NK-92 (cell line): ENCODE data around the gene ULK4.
A peak's percentile ranks its signal among the peaks of the same experiment; 100 is the strongest.
"Not testable (repeated sequence)": the region's sequence is repeated elsewhere in the genome, so short reads cannot be mapped to it uniquely, and the experiment has no call there.

ENCODE experiments used
- DNase-seq: peaks from one replicate; lab custom pipeline; 2025; ENCODE audit not compliant: unreplicated experiment; lab: John Stamatoyannopoulos, UW

Gene ULK4

DNA sequence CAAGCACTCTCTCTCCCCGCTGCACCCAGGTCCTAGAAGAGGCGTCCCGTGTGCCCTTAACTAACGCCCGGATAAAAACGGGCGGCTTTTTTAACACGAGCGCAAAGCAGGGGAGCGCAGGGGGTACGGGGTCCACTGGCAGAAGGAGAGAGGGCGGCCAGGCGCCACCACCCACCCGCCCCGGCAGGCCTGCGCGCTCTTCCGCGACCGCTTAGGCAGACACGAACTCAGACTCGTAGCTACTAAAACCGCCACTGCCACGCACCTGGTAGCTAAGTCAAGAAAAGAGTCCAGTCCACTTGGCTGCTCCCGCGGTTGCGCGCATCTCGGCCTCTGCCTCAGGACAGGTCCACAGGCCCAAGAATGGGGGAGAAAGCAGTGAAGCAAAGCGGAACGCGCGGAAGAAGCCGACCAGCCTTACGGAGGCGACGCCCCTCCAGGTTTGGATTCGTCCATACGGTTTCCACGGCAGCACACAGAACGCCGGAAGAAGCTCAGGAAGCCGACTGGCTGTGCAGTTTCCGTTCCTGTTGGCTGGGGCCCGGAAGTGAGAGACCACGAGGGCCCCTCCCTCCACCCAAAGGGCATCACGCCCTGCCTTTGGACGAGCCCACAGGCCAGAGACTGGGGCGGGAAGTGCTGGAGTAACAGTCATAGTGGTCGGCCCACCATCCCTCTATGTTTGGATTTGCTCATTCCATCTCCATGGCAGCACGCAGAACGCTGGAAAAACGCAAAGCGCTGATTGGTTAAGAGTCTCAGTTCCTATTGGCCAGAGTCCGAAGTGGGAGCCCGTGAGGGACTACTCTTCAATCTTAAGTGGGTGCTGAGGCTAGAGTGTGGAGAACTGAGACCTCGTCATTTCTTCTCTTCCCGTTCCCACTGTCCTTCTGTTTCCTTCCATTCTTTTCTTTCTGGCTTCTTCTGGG lies at the start of gene ULK4:
Gene ULK4, minus strand, starts transcription at position 353 of the 929 bp plus-strand sequence. CDS start 7,344 bp downstream, outside the sequence.
- peak; percentile 78 for DNase-seq

DNA sequence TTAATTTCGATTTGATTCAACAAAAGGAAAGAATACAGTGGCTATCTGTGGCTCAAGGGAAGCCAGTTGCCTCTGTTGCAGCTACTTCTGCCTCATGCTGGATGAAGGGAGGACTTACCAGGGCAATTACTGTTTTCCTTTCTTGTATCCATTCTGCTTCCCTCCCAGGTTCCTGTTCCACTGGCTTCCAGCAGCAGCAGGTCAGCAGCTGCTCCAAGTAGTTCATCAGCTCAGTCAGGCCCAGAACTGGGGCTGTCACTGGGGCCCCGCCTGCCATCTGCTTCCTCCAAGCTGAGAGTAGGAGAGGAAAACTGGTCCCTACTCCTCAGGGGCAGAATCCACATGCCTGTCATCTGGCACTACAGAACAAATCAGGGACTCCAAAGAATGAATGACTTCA lies 48.6 kb upstream of the ULK4 start:
- no peak for DNase-seq

DNA sequence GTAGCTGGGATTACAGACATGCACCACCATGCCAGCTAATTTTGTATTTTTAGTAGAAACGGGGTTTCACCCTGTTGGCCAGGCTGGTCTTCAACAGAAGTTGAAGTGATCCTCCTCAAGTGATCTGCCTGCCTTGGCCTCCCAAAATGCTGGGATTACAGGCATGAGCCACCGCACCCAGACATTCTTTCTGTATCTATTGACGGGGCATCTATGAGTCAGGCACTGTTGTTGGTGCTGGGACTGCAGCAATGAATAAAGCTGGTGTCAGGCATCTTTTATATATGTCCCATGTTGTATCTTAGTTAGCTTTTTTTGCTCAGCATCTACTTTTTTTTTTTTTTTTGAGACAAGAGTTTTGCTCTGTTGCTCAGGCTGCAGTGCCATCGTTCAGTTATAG lies 47.6 kb upstream of the ULK4 start:
- DNase-seq, result no peak

DNA sequence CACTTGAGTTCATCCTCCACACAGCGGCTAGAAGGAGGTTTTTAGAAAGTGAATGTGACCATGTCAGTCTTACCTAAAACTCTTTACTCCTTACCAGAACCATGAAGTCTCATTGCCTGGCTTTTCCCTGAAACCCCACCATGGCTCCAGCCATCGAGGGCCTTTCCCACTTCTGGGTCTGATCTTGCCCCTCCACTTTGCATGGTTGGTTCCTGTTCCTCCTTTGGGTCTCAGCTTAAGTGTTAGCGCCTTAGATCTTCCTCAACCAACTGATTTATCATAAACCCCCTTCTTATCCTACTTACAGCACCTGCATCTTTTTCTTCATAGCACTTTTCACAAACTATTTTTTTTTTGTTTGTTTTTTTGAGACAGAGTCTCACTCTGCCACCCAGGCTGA lies 45.9 kb upstream of the ULK4 start:
- no peak for DNase-seq

DNA sequence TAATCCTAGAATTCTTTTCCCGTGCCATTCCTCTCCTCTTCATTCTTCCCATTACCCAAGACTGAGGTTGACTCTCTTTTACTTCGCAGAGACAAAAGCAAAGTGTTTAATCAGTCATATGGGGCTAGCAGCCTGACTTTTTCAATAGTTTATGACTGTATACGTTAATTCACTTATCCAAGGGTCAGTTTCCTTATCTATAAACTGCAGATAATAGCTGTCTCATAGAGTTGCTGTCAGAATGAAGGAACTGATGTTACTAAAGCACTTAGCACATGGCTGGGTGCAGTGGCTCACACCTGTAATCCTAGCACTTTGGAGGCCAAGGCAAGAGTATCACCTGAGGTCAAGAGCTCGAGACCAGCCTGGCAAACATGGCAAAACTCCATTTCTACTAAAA lies 43.5 kb upstream of the ULK4 start:
- DNase-seq, result no peak

DNA sequence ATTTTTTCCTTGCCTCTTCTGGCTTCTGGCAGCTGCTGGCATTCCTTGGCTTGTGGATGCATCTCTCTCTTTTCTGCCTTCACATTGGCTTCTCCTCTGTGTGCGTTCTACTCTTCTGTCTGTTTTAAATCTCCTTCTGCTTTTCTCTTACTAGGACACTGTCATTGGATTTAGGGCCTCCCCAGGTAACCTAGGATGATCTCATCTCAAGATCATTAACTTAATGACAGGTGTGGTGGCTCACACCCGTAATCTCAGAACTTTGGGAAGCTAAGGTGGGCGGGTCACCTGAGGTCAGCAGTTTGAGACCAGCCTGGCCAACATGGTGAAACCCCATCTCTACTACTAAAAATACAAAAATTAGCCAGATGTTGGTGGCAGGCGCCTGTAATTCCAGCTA lies 40.9 kb upstream of the ULK4 start:
- no peak for DNase-seq

DNA sequence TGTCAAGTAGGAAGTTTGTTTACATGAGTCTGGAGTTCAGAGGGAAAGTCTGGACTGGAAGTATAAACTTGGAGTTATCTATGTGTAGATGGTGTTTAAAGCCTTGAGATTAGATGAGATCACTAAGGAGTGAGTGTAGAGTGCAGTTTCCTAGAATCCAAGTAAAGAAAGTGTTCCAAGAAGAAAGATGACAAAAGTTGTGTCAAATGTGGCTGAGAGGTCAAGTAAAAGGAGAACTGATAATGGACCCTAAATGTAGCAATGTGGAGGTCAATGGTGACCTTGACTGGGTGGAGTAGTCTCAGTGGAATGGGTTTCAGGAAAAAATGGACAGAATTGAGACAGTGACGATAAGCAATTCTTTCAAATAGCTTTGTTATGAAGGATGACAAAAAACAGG lies 39.9 kb upstream of the ULK4 start:
- no peak for DNase-seq

GRCh38 chr3:41999909-42000308 lies 38.0 kb upstream of the ULK4 start:
- no peak for DNase-seq

DNA sequence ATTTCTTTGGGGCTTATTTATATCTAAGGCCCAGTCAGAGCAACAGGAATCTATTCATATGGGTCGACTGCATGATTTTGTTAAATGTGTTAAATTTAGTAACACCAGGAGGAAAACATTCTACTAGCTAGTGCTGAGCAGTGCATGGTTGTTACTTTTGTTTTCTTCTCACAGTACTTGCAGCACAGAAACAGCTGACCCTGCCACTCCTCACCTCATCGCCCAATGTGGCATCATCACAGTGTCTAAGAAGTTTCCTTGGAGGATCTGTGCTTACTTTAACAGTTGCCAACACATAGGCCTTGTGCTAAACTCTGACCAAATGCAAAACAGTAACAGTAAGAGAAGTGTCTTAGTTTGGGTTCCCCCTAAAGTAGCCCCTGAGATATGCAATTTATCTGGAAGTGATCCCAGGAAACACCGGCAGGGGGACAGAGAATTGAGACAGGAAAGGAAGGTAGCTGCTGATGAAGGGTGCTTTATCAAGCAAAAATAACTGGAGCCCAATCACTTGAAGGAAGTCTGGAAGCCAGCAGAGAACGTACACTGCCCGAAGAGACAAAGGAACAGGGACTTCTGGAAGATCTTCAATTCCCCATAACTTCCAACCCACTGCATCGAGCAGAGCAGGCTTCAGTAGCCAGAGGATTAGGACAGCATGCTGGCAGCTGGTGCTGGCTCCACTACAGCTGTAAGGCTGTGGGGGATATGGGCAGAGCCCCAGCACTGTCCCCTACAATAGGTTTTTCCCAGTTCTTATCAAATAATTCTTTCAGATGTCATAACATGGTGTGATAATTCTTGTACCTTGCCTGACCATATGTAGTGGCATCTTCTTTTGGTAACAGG lies 36.0 kb upstream of the ULK4 start:
- no peak for DNase-seq

- DNase-seq, result no peak
Measured at GRCh38 chr3:41991437-41991836, 29.5 kb upstream of the ULK4 start.

GRCh38 chr3:41989518-41989917 lies 27.6 kb upstream of the ULK4 start:
- no peak for DNase-seq

GRCh38 chr3:41987627-41988026 lies 25.7 kb upstream of the ULK4 start:
- no peak for DNase-seq

DNA sequence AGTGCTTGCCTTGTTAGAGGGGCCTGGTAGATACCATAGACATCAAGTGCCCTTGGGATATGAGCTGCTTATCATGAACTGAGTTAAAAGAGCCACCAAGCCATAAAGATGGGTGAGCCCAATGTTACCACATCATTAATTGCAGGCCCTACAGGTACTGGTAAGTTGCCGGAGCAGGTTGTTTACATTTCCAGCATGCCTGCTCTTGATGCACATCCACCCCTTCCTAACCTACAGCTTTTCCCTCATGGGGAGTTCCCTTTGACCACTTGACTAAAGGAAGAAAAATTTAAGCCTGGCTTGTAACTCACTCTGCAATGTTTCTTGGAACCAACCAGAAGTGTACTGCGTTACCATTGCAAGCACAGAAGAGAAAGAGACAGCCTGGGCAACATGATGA lies 24.7 kb upstream of the ULK4 start:
- no peak for DNase-seq

- no peak for DNase-seq
Measured at GRCh38 chr3:41985018-41985417, 23.1 kb upstream of the ULK4 start.

DNA sequence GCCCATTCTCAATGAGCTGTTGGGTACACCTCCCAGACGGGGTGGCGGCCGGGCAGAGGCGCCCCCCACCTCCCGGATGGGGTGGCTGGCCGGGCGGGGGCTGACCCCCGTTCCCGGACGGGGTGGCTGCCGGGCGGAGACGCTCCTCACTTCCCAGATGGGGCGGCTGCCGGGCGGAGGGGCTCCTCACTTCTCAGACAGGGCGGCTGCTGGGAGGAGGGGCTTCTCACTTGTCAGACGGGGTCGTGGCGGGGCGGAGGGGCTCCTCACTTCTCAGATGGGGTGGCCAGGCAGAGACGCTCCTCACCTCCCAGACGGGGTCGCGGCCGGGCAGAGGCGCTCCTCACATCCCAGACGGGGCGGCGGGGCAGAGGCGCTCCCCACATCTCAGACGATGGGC lies 21.2 kb upstream of the ULK4 start:
- not testable (repeated sequence) for DNase-seq

DNA sequence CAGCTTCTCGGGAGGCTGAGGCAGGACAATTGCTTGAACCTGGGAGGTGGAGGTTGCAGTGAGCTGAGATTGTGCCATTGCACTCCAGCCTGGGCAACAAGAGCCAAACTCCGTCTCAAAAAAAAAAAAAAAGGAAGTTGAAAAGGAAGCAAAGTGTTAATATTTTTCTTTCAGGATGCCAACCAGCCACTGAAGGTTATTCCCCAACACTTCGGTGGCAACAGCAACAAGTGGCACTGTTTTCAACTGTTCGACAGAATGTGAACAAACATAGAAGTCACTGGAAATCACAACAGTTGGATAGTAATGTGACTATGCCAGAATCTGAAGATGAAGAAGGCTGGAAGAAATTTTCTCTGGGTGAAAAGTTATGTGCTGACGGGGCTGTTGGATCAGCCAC lies 15.5 kb upstream of the ULK4 start:
- DNase-seq, result not testable (repeated sequence)

DNA sequence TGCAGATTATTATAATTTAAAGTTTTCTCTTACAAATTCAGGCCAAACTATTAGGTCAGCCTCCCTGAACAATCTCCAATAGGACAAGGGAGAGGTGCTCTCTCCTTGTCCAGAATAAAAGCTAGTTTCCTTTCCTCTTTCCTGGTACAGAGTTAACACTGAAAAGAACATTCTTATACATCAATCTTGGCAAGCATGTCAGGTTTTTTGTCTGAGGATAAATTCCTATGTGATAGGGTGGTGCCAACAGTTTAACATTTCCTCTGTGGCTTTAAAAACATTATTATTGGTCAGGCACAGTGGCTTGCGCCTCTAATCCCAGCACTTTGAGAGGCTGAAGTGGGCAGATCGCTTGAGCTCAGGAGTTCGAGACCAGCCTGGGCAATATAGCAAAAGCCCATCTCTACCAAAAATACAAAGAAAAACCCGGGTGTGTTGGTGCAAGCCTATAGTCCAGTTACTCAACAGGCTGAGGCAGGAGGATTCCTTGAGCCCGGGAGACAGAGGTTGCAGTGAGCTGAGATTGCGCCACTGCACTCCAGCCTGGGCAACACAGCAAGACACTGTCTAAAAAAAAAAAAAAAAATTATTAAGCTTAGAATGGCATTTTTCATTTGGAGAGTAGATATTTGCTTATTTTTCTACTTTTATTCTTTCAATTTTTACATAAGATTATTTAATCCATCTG lies 13.7 kb upstream of the ULK4 start:
- DNase-seq, result no peak

- DNase-seq, result no peak
Measured at GRCh38 chr3:41974223-41974622, 12.3 kb upstream of the ULK4 start.

DNA sequence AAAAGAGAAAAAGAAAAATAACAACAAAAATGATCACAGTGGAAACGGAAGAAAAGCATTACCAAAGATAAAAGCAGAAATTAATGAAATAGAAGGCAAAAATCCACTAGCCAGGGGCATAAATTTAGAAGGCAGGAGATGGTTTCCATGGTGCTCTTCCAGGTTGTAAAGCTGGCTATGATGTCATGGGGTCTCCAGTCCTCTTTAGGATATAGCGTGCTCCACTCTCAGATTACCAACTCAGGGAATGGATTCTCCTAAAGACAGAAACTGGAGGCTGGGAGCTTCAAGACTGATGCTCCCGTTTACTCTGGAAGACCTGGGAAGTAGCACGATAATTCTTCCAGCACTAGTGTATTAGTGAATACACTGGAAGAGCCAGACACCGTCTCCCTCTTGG lies 10.9 kb upstream of the ULK4 start:
- no peak for DNase-seq

- no peak for DNase-seq
Measured at GRCh38 chr3:41966206-41966605, 4.3 kb upstream of the ULK4 start.

- no peak for DNase-seq
Measured at GRCh38 chr3:41963823-41964222, 1.9 kb upstream of the ULK4 start.
